K562 (cell line): Measurements from ENCODE around the gene PET100. TPM values are rescaled to one million over a fixed set of nuclear protein-coding genes. Genes with fewer than 3 reads are reported as not detected.
A peak's percentile ranks its signal among the peaks of the same experiment; 100 is the strongest.

Experiments used
- CXXC5 ChIP-seq: fragments of 250-450 bp; sonication (Bioruptor Pico); IDR thresholded peaks from 2 replicates; pipeline ENCODE4 v1.8.0; 2022; ENCODE audit warnings: inconsistent platforms, mild to moderate bottlenecking, moderate library complexity
- E2F1 ChIP-seq: sonication (generic); formaldehyde crosslinking; IDR thresholded peaks from 2 replicates; pipeline ENCODE4 v1.8.1; 2023; ENCODE audit warnings: mild to moderate bottlenecking, missing genetic modification reagents, moderate library complexity
- EHMT2 ChIP-seq: fragments of 450-650 bp; IDR thresholded peaks from 2 replicates; pipeline ENCODE4 v1.6.1; 2018; ENCODE audit warnings: antibody characterized with exemption
- GATAD2A ChIP-seq: fragments of 450-650 bp; IDR thresholded peaks from 2 replicates; pipeline ENCODE4 v1.6.1; 2017
- PATZ1 ChIP-seq: fragments of 250-450 bp; sonication (Bioruptor Pico); IDR thresholded peaks from 2 replicates; pipeline ENCODE4 v1.5.0; 2020; ENCODE audit warnings: mild to moderate bottlenecking, borderline replicate concordance
- POLR2G ChIP-seq: fragments of 200-400 bp; formaldehyde crosslinking; IDR thresholded peaks from 2 replicates; pipeline ENCODE4 v1.6.1; 2017; ENCODE audit warnings: low read depth, mild to moderate bottlenecking, antibody characterized with exemption, low read length, moderate library complexity
- TCF7L2 ChIP-seq: fragments of 150-350 bp; IDR thresholded peaks from 2 replicates; pipeline ENCODE4 v1.6.1; 2016; ENCODE audit warnings: low read depth, mild to moderate bottlenecking, low read length, moderate library complexity
- ZFP36 ChIP-seq: fragments of 150-350 bp; IDR thresholded peaks from 2 replicates; pipeline ENCODE4 v1.6.1; 2018; ENCODE audit warnings: low read length, low read depth; ENCODE audit not compliant: partially characterized antibody
- polyA plus RNA-seq, 8 experiments: library from polyadenylated mRNA; depleted of rRNA in 4 of 8; stranded (reverse) in 5 of 8; unstranded in 3 of 8; fragments of >200 nt; fragmentation: Nextera tagmentation in 2 of 8; fragmentation: Illumina TruSeq in 1 of 8; extraction: Ambion mirVana in 2 of 8; extraction: Trizol in 1 of 8; gene quantifications; 2 replicates each; pipeline versions ENCODE4 v1.2.1 to v1.2.3, GENCODE V29; 2011 to 2014; ENCODE audit warnings: inconsistent platforms in 1 of 8, missing spikeins in 1 of 8
- total RNA-seq, 7 experiments: library from RNA; depleted of rRNA in 6 of 7; stranded (reverse); fragments of >200 nt in 6 of 7; fragmentation: Illumina TruSeq in 2 of 7; extraction: Trizol in 2 of 7; gene quantifications; 2 replicates each; pipeline versions ENCODE4 v1.2.1 to v1.2.3, GENCODE V29; 2011 to 2021; ENCODE audit warnings: low replicate concordance in 1 of 7
- TF ChIP-seq, protein P1 (sequence below): fragments of 450-650 bp; formaldehyde crosslinking; IDR thresholded peaks from 2 replicates; pipeline ENCODE4 v1.4.0; 2022; ENCODE audit warnings: missing genetic modification characterization
- TF ChIP-seq, protein P2 (sequence below): sonication (generic); formaldehyde crosslinking; IDR thresholded peaks from 2 replicates; pipeline ENCODE4 v1.8.1; 2023; ENCODE audit warnings: mild to moderate bottlenecking, missing genetic modification reagents
- TF ChIP-seq, protein P3 (sequence below): sonication (generic); formaldehyde crosslinking; IDR thresholded peaks from 2 replicates; pipeline ENCODE4 v1.8.0; 2022; ENCODE audit warnings: missing genetic modification reagents, mild to moderate bottlenecking, moderate library complexity, borderline replicate concordance
- TF ChIP-seq, protein P4 (sequence below): fragments of 200-400 bp; formaldehyde crosslinking; IDR thresholded peaks from 2 replicates; pipeline ENCODE4 v1.6.1; 2017; ENCODE audit warnings: mild to moderate bottlenecking, low read depth, low read length, moderate library complexity

PET100 gene
- total and polyA plus RNA-seq, 9 of the 15 experiments (the other 6 are each of a cell fraction or from before 2014, with no cell fraction given), result 62.3 to 351 (median 98.3) TPM

GRCh38 chr19:7614859-7615741, 14.5 kb upstream of the PET100 start (continued):
- TF ChIP-seq E2F1 (CRISPR knock-in tag) (no peak), ZFP36 (peak; percentile 8), CXXC5 (CRISPR knock-in tag) (0 out of 2 replicates have a peak, but pooled peaks have one; percentile 25), POLR2G (0 out of 2 replicates have a peak, but pooled peaks have one; percentile 20), TCF7L2 (no peak), PATZ1 (CRISPR knock-in tag) (no peak), EHMT2 (no peak), GATAD2A (no peak)
- TF ChIP-seq, protein P1, sequence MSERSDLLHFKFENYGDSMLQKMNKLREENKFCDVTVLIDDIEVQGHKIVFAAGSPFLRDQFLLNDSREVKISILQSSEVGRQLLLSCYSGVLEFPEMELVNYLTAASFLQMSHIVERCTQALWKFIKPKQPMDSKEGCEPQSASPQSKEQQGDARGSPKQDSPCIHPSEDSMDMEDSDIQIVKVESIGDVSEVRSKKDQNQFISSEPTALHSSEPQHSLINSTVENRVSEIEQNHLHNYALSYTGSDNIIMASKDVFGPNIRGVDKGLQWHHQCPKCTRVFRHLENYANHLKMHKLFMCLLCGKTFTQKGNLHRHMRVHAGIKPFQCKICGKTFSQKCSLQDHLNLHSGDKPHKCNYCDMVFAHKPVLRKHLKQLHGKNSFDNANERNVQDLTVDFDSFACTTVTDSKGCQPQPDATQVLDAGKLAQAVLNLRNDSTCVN, result no peak
- TF ChIP-seq, protein P2, sequence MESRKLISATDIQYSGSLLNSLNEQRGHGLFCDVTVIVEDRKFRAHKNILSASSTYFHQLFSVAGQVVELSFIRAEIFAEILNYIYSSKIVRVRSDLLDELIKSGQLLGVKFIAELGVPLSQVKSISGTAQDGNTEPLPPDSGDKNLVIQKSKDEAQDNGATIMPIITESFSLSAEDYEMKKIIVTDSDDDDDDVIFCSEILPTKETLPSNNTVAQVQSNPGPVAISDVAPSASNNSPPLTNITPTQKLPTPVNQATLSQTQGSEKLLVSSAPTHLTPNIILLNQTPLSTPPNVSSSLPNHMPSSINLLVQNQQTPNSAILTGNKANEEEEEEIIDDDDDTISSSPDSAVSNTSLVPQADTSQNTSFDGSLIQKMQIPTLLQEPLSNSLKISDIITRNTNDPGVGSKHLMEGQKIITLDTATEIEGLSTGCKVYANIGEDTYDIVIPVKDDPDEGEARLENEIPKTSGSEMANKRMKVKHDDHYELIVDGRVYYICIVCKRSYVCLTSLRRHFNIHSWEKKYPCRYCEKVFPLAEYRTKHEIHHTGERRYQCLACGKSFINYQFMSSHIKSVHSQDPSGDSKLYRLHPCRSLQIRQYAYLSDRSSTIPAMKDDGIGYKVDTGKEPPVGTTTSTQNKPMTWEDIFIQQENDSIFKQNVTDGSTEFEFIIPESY (CRISPR knock-in tag), result 0 out of 2 replicates have a peak, but pooled peaks have one; percentile 31
- TF ChIP-seq, protein P3, sequence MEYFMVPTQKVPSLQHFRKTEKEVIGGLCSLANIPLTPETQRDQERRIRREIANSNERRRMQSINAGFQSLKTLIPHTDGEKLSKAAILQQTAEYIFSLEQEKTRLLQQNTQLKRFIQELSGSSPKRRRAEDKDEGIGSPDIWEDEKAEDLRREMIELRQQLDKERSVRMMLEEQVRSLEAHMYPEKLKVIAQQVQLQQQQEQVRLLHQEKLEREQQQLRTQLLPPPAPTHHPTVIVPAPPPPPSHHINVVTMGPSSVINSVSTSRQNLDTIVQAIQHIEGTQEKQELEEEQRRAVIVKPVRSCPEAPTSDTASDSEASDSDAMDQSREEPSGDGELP (CRISPR knock-in tag), result peak; percentile 44; the same call in 1 of the 2 replicates
- TF ChIP-seq, protein P4, sequence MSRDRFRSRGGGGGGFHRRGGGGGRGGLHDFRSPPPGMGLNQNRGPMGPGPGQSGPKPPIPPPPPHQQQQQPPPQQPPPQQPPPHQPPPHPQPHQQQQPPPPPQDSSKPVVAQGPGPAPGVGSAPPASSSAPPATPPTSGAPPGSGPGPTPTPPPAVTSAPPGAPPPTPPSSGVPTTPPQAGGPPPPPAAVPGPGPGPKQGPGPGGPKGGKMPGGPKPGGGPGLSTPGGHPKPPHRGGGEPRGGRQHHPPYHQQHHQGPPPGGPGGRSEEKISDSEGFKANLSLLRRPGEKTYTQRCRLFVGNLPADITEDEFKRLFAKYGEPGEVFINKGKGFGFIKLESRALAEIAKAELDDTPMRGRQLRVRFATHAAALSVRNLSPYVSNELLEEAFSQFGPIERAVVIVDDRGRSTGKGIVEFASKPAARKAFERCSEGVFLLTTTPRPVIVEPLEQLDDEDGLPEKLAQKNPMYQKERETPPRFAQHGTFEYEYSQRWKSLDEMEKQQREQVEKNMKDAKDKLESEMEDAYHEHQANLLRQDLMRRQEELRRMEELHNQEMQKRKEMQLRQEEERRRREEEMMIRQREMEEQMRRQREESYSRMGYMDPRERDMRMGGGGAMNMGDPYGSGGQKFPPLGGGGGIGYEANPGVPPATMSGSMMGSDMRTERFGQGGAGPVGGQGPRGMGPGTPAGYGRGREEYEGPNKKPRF, result no peak
